T-helper 2 cell treated with Interferon-gamma antibody and Interleukin-4, amounts not matched to agents 100 ng/mL and 5 ng/mL, for 36 hours (primary cell): ENCODE data around the gene PCDHGB1. TPM values are rescaled to one million over a fixed set of nuclear protein-coding genes. Genes with fewer than 3 reads are reported as not detected.
"Not testable (repeated sequence)": the region's sequence is repeated elsewhere in the genome, so short reads cannot be mapped to it uniquely, and the experiment has no call there.

Experiments
- intact Hi-C: fragments of 100-400 bp; cut with micrococcal nuclease; formaldehyde crosslinking; loops from one replicate; pipeline ENCODE4 v1.15.1; 2023
- total RNA-seq: library from RNA; stranded (reverse); gene quantifications from 2 replicates; pipeline ENCODE4 v1.2.3, GENCODE V29; 2022

The PCDHGB1 gene
- 0.18 and 0.20 TPM in 2 replicates for total RNA-seq

DNA sequence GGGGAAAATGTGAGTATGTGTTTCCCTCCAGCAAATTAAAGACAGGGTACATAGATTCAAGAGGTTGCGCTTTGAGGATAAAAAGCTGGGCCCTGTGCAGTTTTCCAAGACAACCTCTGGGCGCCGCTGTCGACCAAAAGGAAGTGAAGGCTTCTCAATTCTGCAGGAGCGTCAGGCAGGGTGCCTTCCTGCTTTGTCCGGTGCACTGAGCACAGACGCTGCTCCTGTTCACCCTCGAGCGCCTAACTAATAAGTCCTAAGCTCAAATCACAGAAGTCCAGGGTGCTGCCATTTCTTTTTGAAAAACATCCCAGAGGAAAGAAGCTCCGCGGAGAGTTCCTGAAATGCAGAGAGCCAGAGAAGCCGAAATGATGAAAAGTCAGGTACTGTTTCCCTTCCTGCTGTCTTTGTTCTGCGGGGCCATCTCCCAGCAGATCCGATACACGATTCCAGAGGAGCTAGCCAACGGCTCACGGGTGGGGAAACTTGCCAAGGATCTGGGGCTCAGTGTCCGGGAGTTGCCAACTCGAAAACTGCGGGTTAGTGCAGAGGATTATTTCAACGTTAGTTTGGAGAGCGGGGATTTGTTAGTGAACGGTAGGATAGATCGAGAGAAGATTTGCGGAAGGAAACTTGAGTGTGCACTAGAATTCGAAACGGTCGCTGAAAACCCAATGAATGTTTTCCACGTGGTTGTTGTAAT, at the start of gene PCDHGB1:
Gene PCDHGB1 (plus strand): TSS at position 183 of the 703 bp plus-strand sequence. CDS start 162 bp downstream, at position 345.
- intact Hi-C loops, result no loop called here

DNA sequence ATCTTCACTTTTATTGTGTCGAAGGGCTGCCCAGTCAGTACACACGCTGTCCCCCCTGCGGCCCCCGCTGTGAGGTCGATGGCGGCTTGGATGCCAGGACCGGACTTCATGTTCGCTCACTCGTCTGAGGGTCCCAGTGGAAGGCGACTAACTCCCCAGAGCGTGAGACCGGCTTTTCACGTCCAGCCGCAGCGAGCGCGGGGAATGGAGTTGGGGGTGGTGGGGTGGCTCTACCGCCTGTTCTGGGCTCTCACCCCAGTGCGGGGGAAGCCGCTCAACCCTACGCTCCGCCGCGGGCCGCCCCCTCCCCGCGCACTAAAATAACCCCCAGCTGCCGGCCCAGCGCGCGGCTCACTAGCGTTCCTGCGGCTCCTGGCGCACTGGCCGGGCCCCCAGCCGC, 46.1 kb upstream of the PCDHGB1 start, which contains the start of gene SLC25A2:
Gene SLC25A2 (minus strand): TSS at position 294 of the 400 bp plus-strand sequence. CDS start 184 bp downstream, at position 110.
- intact Hi-C loops, result no loop called here

GRCh38 chr5:141306630-141307029, 43.3 kb upstream of the PCDHGB1 start:
- intact Hi-C loops, result no loop called here

DNA sequence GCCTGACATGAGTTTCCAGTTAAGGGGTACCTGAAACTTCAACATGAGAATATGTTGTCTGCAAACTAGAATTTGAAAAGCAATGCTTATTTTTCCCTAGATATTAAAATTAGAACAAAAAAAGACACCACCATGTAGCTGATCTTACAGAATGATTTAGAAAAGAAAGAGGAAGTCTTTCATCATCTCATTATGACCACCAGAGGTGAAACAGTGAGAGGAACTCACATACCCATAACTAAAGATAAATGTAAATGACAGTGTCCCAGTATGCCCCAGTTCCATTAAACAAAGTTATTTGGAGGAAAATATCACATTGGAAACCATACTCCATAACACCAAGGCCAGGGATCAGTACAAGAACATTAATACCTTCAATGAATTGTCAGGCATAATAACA, 36.2 kb upstream of the PCDHGB1 start:
- intact Hi-C loops, result no loop called here

- intact Hi-C loops, result not testable (repeated sequence)
Observed at GRCh38 chr5:141316963-141317362, 32.9 kb upstream of the PCDHGB1 start.

DNA sequence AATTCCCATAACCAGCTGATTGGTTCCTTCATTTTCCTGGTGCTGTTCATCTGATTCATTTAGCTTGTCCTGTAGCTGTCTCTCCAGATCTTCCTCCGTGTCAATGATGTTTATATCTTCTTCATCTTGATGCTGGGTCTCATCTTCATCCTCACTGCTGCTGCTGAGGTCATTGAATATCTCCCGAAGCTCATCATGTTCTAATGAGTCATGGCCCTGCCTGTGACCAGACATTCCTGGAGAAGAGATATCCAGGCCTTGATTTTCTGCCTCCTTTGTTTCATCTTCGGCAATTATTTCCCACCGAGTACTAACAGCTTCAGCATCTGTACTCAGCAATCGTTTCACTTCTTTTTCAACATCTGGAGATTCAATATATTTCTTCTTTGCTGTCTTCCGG, 30.7 kb upstream of the PCDHGB1 start:
- intact Hi-C loops, result no loop called here

- intact Hi-C loops, result loop anchor here (1.0 to 5.0 kb wide), 6 partner anchors 93 to 673 kb away; partner anchors contain the start of genes IK, NDUFA2 and PCDHGA10
Observed at GRCh38 chr5:141319699-141320098, 30.2 kb upstream of the PCDHGB1 start.

DNA sequence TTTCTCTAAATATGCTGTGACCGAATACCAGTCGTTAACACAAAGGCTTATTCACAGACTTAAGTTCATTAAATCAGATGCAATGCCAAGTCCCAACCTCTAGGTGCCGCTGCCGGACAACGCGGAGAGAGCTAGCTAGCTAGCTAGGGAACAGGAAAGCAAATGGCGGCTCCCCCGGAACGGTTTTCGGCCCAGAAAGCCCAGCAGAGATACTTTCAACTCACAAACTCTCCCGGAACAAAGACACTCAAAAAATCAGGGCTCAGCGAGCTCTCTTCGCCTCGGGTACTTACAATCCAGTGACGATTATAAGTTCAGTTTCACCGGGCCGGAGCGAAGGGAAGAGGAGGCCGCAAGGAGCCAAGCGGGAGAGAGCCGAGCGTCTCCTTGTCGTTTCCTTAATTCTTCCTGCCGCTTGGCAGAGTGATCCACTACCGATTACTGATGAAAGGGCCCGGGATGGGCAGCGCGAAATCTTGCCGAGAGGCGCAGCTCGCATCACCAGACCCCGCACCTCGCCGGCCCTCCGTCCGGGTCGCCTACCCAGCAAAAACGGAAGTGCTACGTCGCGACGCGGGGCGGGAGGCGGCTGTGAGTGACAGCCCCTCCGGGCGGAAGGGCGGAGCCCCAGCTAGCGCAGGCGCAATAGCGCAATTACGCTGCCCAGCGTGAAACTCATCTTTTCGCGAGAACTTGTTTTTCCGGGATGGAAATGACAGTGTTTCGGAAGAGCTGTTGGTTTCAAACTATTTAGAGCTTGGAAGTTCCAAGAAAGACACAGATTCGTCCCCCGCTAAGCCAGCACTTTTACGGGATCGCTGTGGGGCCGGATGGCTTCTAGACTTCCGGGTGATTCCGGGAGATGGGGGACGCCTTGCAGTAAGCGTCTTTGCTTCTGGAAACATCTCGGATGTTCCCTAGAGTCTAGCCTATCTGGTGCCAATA, 29.4 kb upstream of the PCDHGB1 start, which contains the start of gene TAF7:
Gene TAF7 (minus strand): TSS at position 560 of the 945 bp plus-strand sequence. CDS start 740 bp downstream, outside the sequence.
- intact Hi-C loops, result loop anchor here (1.0 to 5.0 kb wide), 6 partner anchors 92 to 674 kb away; partner anchors contain the start of genes IK, NDUFA2 and PCDHGA10

GRCh38 chr5:141322261-141322660, 27.6 kb upstream of the PCDHGB1 start:
- intact Hi-C loops, result loop anchor here (5.0 kb wide), 1 partner anchor 90 kb away; the partner anchor contains the start of gene PCDHGA10

- intact Hi-C loops, result no loop called here
Observed at GRCh38 chr5:141326088-141326854, 23.6 kb upstream of the PCDHGB1 start.

DNA sequence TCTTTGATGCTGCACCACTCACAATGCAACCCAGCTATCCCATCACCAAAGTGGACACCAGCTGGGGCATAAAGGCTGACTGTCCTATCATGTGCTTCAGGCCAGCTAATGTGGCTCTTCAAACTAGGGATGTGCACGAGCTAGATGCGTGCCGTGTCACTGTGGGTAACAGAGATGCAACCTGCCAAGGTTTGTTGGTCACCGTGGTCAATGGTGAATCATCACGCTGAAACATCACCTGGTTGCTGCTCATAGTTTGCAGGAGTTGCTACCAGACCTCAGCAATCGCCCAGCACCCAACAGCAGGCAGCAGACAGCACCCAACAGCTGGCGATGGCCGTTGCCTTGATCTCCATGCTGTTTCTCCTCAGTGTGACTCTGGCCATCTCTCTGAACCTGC, 21.7 kb upstream of the PCDHGB1 start:
- intact Hi-C loops, result no loop called here

DNA sequence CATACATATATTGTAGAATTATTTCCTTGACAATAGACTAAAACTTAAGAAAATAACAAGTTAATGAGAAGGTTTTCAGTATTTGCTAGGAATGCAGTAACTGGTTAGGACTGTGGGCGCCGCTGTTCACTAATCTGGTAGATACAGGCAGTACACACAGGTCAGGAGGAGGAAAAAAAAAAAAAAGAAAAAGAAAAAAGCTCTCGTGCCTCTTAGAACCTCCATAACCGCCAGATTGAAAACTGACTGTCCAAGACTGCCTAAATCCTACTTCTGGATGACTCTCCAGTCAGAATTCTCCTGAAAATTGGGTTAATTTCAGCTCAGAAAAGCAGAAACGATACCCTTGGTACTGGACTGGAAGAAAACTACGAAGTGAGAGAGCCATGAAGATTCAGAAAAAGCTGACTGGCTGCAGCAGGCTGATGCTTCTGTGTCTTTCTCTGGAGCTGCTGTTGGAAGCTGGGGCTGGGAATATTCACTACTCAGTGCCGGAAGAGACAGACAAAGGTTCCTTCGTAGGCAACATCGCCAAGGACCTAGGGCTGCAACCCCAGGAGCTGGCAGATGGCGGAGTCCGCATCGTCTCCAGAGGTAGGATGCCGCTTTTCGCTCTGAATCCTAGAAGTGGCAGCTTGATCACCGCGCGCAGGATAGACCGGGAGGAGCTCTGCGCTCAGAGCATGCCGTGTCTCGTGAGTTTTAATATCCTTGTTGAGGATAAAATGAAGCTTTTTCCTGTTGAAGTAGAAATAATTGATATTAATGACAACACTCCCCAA, 19.4 kb upstream of the PCDHGB1 start, which contains the start of gene PCDHGA1:
Gene PCDHGA1 (plus strand): TSS at position 216 of the 782 bp plus-strand sequence.
- intact Hi-C loops, result no loop called here

- intact Hi-C loops, result not testable (repeated sequence)
Observed at GRCh38 chr5:141332571-141332970, 17.3 kb upstream of the PCDHGB1 start.

GRCh38 chr5:141338538-141339306, 11.2 kb upstream of the PCDHGB1 start, which contains the start of gene PCDHGA2:
Gene PCDHGA2, plus strand, starts transcription at chr5:141338760.
- intact Hi-C loops, result no loop called here

GRCh38 chr5:141340781-141341354, 9.0 kb upstream of the PCDHGB1 start:
- intact Hi-C loops, result not testable (repeated sequence)

- intact Hi-C loops, result no loop called here
Observed at GRCh38 chr5:141342773-141343172, 7.1 kb upstream of the PCDHGB1 start.

GRCh38 chr5:141343242-141343952, 6.5 kb upstream of the PCDHGB1 start, which contains the start of gene PCDHGA3:
Gene PCDHGA3, plus strand, starts transcription at chr5:141343829. Its CDS starts 205 bp downstream, at chr5:141344034.
- intact Hi-C loops, result no loop called here

- intact Hi-C loops, result no loop called here
Observed at GRCh38 chr5:141343953-141344463, 5.9 kb upstream of the PCDHGB1 start.
